Measurements from ENCODE around the gene WDR18.

WDR18 gene

DNA sequence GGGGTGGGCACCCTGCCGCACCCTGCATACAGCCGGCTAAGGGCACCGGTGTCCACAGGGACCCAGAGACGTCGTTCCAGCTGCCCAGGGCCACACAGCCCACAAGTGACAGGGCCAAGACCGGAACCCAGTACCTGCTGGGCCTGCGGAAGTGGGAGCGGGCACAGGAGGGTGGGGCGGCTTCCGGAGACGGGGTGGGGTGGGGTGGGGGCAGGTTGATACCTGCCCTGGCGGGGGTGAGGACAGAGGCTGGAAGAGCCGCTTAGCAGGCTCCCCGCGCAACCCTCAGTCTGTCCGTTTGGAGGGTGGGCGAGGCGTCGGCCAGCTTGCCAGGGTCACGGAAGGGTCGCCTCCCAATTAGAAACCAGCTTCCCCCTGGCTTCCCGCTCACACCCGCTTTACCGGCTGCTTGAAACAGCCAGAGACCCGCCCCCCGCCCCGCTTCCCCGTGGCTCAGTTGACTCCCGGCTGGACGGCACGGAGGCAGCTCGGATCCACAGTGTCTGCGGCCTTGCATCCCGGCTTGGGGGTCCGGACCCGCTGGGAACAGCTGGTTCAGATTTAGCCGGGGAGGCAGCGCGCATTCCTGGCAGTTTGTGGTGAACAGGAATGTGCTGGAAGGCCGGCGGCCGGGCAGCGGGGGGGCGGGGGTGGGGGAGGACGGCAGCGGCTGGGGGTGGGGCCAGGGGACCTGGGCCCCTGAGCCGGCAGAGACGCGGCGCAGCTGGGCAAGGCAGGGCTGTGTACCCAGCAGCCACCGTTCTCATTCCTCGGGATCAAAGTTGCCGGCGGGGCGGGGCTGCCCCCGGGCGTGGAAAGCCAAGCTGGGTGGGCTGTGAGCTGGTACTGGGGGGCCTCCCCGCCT lies 44.1 kb downstream of the WDR18 start:
- H3K79me2 ChIP-seq (ENCODE audit: insufficient read depth, low read length) = peaks cover 9% of the 10 kb centered on the region
- H3K4me2 ChIP-seq (ENCODE audit: low read length) = peak overlapping the region; percentile 97
- no peaks in the 10 kb centered on the region for H4K20me1 ChIP-seq (ENCODE audit: insufficient read depth, low read length)
- no peaks in the 10 kb centered on the region for H3K9me2 ChIP-seq (ENCODE audit: low read depth, low read length)
- H3K27ac ChIP-seq (ENCODE audit: low read depth, low read length, poor library complexity, severe bottlenecking) = peak overlapping the region; percentile 88
- no peak for TF ChIP-seq EZH2 (IDR thresholded peaks at IDR 0.05; ENCODE audit: borderline replicate concordance, low read length)
- TF ChIP-seq, protein P1, sequence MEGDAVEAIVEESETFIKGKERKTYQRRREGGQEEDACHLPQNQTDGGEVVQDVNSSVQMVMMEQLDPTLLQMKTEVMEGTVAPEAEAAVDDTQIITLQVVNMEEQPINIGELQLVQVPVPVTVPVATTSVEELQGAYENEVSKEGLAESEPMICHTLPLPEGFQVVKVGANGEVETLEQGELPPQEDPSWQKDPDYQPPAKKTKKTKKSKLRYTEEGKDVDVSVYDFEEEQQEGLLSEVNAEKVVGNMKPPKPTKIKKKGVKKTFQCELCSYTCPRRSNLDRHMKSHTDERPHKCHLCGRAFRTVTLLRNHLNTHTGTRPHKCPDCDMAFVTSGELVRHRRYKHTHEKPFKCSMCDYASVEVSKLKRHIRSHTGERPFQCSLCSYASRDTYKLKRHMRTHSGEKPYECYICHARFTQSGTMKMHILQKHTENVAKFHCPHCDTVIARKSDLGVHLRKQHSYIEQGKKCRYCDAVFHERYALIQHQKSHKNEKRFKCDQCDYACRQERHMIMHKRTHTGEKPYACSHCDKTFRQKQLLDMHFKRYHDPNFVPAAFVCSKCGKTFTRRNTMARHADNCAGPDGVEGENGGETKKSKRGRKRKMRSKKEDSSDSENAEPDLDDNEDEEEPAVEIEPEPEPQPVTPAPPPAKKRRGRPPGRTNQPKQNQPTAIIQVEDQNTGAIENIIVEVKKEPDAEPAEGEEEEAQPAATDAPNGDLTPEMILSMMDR (IDR thresholded peaks at IDR 0.05; ENCODE audit: low read length) = no peak
- H3K27me3 ChIP-seq (ENCODE audit: insufficient read depth, low read length) = no peaks in the 10 kb centered on the region
- peaks cover 35% of the 10 kb centered on the region for H3K4me1 ChIP-seq (ENCODE audit: insufficient read depth, low read length, severe bottlenecking)
- peaks cover 34% of the 10 kb centered on the region for H3K36me3 ChIP-seq (ENCODE audit: insufficient read depth, low read length)
- no peaks in the 10 kb centered on the region for H3F3A ChIP-seq (ENCODE audit: insufficient read depth, low read length)
- H2AFZ ChIP-seq (ENCODE audit: low read length) = no peak overlapping the region
- H3K9ac ChIP-seq (ENCODE audit: low read length) = peak overlapping the region; percentile 98
- H3K4me3 ChIP-seq (ENCODE audit: low read depth, low read length, poor library complexity, severe bottlenecking) = peak overlapping the region; percentile 98
- no peaks in the 10 kb centered on the region for H3K9me3 ChIP-seq (ENCODE audit: low read length)

DNA sequence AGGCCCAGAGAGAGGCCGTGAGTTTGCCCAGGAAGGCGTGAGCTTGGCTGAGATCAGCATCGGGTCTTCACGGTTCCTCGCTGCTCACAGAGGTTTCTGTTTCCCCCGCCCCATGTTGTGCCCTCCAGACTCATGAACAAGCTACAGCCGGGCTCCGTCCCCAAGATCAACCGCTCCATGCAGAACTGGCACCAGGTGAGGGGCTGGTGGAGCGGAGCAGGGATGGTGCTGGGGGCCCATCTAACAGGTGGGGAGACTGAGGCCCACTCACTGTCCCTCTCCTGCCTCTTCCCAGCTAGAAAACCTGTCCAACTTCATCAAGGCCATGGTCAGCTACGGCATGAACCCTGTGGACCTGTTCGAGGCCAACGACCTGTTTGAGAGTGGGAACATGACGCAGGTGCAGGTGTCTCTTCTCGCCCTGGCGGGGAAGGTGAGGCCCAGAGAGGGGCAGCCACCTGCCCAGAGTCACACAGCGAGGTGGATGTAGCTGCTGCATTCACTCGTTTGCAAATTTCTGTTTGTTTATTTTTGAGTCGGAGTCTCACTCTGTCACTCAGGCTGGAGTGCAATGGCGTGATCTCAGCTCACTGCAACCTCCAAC lies 48.2 kb downstream of the WDR18 start:
- Histone ChIP-seq H3K4me2 (ENCODE audit: low read length) (no peak overlapping the region), H3K27me3 (ENCODE audit: insufficient read depth, low read length) (no peaks in the 10 kb centered on the region), H3F3A (ENCODE audit: insufficient read depth, low read length) (0 out of 2 replicates have a peak, but pooled peaks cover 1% of the 10 kb centered on the region), H3K4me1 (ENCODE audit: insufficient read depth, low read length, severe bottlenecking) (peaks cover 30% of the 10 kb centered on the region), H3K4me3 (ENCODE audit: low read depth, low read length, poor library complexity, severe bottlenecking) (no peak overlapping the region), H3K9me2 (ENCODE audit: low read depth, low read length) (no peaks in the 10 kb centered on the region), H3K27ac (ENCODE audit: low read depth, low read length, poor library complexity, severe bottlenecking) (peak overlapping the region; percentile 59), H2AFZ (ENCODE audit: low read length) (no peak overlapping the region), H3K36me3 (ENCODE audit: insufficient read depth, low read length) (peaks cover 53% of the 10 kb centered on the region), H4K20me1 (ENCODE audit: insufficient read depth, low read length) (no peaks in the 10 kb centered on the region), H3K9me3 (ENCODE audit: low read length) (no peaks in the 10 kb centered on the region), H3K79me2 (ENCODE audit: insufficient read depth, low read length) (peaks cover 1% of the 10 kb centered on the region; the same call in 1 of the 2 replicates), H3K9ac (ENCODE audit: low read length) (no peak overlapping the region)
- TF ChIP-seq, protein P1 (IDR thresholded peaks at IDR 0.05; ENCODE audit: low read length) = no peak
- no peak for TF ChIP-seq EZH2 (IDR thresholded peaks at IDR 0.05; ENCODE audit: borderline replicate concordance, low read length)

DNA sequence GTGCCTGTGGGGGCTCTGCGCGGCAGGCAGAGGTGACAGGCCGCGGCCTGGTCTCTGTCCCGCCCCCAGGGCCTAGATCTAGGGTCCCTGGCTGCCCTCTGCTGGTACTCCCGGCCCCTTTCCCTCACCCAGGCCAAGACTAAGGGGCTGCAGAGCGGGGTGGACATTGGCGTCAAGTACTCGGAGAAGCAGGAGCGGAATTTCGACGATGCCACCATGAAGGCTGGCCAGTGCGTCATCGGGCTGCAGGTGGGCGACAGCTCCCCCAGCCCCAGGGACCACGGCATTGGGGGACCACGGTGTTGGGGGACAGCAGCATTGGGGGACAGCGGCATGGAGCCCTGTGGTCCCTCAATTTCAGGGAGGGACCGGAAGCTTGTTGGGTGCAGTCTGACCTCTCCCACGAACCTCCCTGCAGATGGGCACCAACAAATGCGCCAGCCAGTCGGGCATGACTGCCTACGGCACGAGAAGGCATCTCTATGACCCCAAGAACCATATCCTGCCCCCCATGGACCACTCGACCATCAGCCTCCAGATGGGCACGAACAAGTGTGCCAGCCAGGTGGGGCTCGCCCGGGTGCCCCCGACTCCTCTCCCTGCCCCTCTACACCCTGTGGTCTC lies 52.0 kb downstream of the WDR18 start:
- Histone ChIP-seq H3K79me2 (ENCODE audit: insufficient read depth, low read length) (no peaks in the 10 kb centered on the region), H2AFZ (ENCODE audit: low read length) (no peak overlapping the region), H3K4me1 (ENCODE audit: insufficient read depth, low read length, severe bottlenecking) (peaks cover 27% of the 10 kb centered on the region), H3K27me3 (ENCODE audit: insufficient read depth, low read length) (no peaks in the 10 kb centered on the region), H4K20me1 (ENCODE audit: insufficient read depth, low read length) (no peaks in the 10 kb centered on the region), H3K4me3 (ENCODE audit: low read depth, low read length, poor library complexity, severe bottlenecking) (no peak overlapping the region), H3K9me3 (ENCODE audit: low read length) (no peaks in the 10 kb centered on the region), H3K9me2 (ENCODE audit: low read depth, low read length) (no peaks in the 10 kb centered on the region), H3K9ac (ENCODE audit: low read length) (no peak overlapping the region), H3K4me2 (ENCODE audit: low read length) (no peak overlapping the region), H3K27ac (ENCODE audit: low read depth, low read length, poor library complexity, severe bottlenecking) (peak overlapping the region; percentile 99), H3F3A (ENCODE audit: insufficient read depth, low read length) (peaks cover 13% of the 10 kb centered on the region; the same call in 1 of the 2 replicates), H3K36me3 (ENCODE audit: insufficient read depth, low read length) (peaks cover 37% of the 10 kb centered on the region)
- TF ChIP-seq, protein P1 (IDR thresholded peaks at IDR 0.05; ENCODE audit: low read length) = peak; percentile 35; the same call in 1 of the 2 replicates
- no peak for TF ChIP-seq EZH2 (IDR thresholded peaks at IDR 0.05; ENCODE audit: borderline replicate concordance, low read length)

All from OCI-LY1 (cell line).